SK-N-SH (cell line): Measurements from ENCODE around the gene GNG12. TPM values are rescaled to one million over a fixed set of nuclear protein-coding genes. Genes with fewer than 3 reads are reported as not detected.

Experiments
- CTCF ChIA-PET: fragments of 300-600, 350-600 bp; formaldehyde crosslinking; extraction: SDS; loops from one replicate; lab custom pipeline; 2021; lab: Yijun Ruan, JAX
- POLR2A ChIA-PET: fragments of 350-600 bp; sonication (Branson Sonifier 250); formaldehyde crosslinking; extraction: SDS; loops from one replicate; lab custom pipeline; 2020; ENCODE audit warnings: antibody characterized with exemption, inconsistent platforms; lab: Yijun Ruan, JAX
- DNase-seq: peaks from one replicate; pipeline ENCODE4 v3.0.0; 2012
- H2AFZ ChIP-seq: fragments of 200-600 bp; sonication (generic); 2 replicates; pipeline ENCODE4 v1.8.1; 2016; ENCODE audit warnings: antibody characterized with exemption, mild to moderate bottlenecking, low read depth
- H3F3A ChIP-seq: fragments of 200-600 bp; sonication (generic); replicated peaks from 2 replicates; pipeline ENCODE3; 2016; ENCODE audit warnings: antibody characterized with exemption, mild to moderate bottlenecking; ENCODE audit not compliant: insufficient read depth
- H3K27ac ChIP-seq, 2 experiments: fragments of 200-500 bp in 1 of 2; fragments of 200-600 bp in 1 of 2; sonication (Bioruptor generic) in 1 of 2; sonication (generic), shearing (Covaris generic) in 1 of 2; 2 replicates each; pipeline versions ENCODE4 v1.5.1 to v1.6.1; 2014 to 2016; ENCODE audit warnings: low read depth in 2 of 2, inconsistent platforms in 1 of 2, low read length in 1 of 2, mild to moderate bottlenecking in 1 of 2, mixed read lengths in 1 of 2
- H3K27me3 ChIP-seq: fragments of 200-600 bp; sonication (generic), shearing (Covaris generic); 2 replicates; pipeline ENCODE4 v1.6.1; 2016; ENCODE audit warnings: mixed run types; ENCODE audit not compliant: insufficient read depth
- H3K36me3 ChIP-seq, 2 experiments: fragments of 200-500 bp in 1 of 2; fragments of 200-600 bp in 1 of 2; sonication (Bioruptor generic) in 1 of 2; sonication (generic) in 1 of 2; replicated peaks in 1 of 2; 2 replicates each; pipeline versions ENCODE3 to v1.5.1; 2014 to 2016; ENCODE audit warnings: low read length in 1 of 2, mild to moderate bottlenecking in 1 of 2; ENCODE audit not compliant: insufficient read depth in 2 of 2, control insufficient read depth in 1 of 2
- H3K4me1 ChIP-seq, 2 experiments: fragments of 200-500 bp in 1 of 2; fragments of 200-600 bp in 1 of 2; sonication (Bioruptor generic) in 1 of 2; sonication (generic), shearing (Covaris generic) in 1 of 2; 2 replicates each; pipeline versions ENCODE4 v1.5.1 to v1.6.1; 2014 to 2016; ENCODE audit warnings: low read depth in 1 of 2, low read length in 1 of 2, mixed run types in 1 of 2; ENCODE audit not compliant: insufficient read depth in 2 of 2, control insufficient read depth in 1 of 2
- H3K4me2 ChIP-seq: fragments of 200-600 bp; sonication (generic), shearing (Covaris generic); 2 replicates; pipeline ENCODE4 v1.6.1; 2017; ENCODE audit warnings: mixed run types
- H3K4me3 ChIP-seq, 2 experiments: fragments of 200-500 bp in 1 of 2; fragments of 200-600 bp in 1 of 2; sonication (Bioruptor generic) in 1 of 2; sonication (generic), shearing (Covaris generic) in 1 of 2; 2 replicates each; pipeline versions ENCODE4 v1.5.1 to v1.8.1; 2014 to 2016; ENCODE audit warnings: low read depth in 2 of 2, inconsistent platforms in 1 of 2, low read length in 1 of 2, mild to moderate bottlenecking in 1 of 2, mixed read lengths in 1 of 2, moderate library complexity in 1 of 2
- H3K79me2 ChIP-seq: fragments of 200-600 bp; sonication (generic); 2 replicates; pipeline ENCODE4 v1.8.1; 2017; ENCODE audit warnings: mild to moderate bottlenecking; ENCODE audit not compliant: insufficient read depth
- H3K9ac ChIP-seq: fragments of 200-600 bp; sonication (generic); 2 replicates; pipeline ENCODE4 v1.6.1; 2017; ENCODE audit warnings: mixed run types
- H3K9me2 ChIP-seq: fragments of 200-600 bp; sonication (generic); 2 replicates; pipeline ENCODE4 v1.6.1; 2017; ENCODE audit warnings: mixed run types
- H3K9me3 ChIP-seq: fragments of 200-600 bp; sonication (generic); 2 replicates; pipeline ENCODE4 v1.6.1; 2017; ENCODE audit warnings: mixed run types, mild to moderate bottlenecking, moderate library complexity
- H4K20me1 ChIP-seq: fragments of 200-600 bp; sonication (generic); 2 replicates; pipeline ENCODE4 v1.6.1; 2017; ENCODE audit warnings: mild to moderate bottlenecking, mixed run types; ENCODE audit not compliant: insufficient read depth
- CTCF ChIP-seq: fragments of 200-600 bp; sonication (generic); IDR thresholded peaks from 2 replicates; pipeline ENCODE4 v1.6.1; 2017; ENCODE audit warnings: antibody characterized with exemption, mild to moderate bottlenecking, moderate library complexity
- EZH2phosphoT487 ChIP-seq: fragments of 200-600 bp; sonication (generic); IDR thresholded peaks from 2 replicates; pipeline ENCODE4 v1.6.1; 2017; ENCODE audit warnings: low read depth, mixed run types, mild to moderate bottlenecking, antibody characterized with exemption, moderate library complexity, borderline replicate concordance
- FOXM1 ChIP-seq: IDR thresholded peaks from 2 replicates; pipeline ENCODE4 v1.4.0; 2012; ENCODE audit warnings: low read depth, mild to moderate bottlenecking
- GABPA ChIP-seq: IDR thresholded peaks from 2 replicates; pipeline ENCODE4 v1.4.0; 2012; ENCODE audit warnings: low read depth, mild to moderate bottlenecking
- JUND ChIP-seq: IDR thresholded peaks from 2 replicates; pipeline ENCODE4 v1.4.0; 2012
- MEF2A ChIP-seq: IDR thresholded peaks from 2 replicates; pipeline ENCODE4 v1.4.0; 2012; ENCODE audit warnings: low read depth, borderline replicate concordance
- MXI1 ChIP-seq: IDR thresholded peaks from 2 replicates; pipeline ENCODE4 v1.6.1; 2012; ENCODE audit warnings: mild to moderate bottlenecking, low read depth, low read length, improper control_type of control experiment
- NFIC ChIP-seq: IDR thresholded peaks from 2 replicates; pipeline ENCODE4 v1.4.0; 2012; ENCODE audit warnings: borderline replicate concordance
- POLR2AphosphoS5 ChIP-seq: IDR thresholded peaks from 2 replicates; pipeline ENCODE4 v1.6.1; 2012; ENCODE audit warnings: low read depth, low read length
- SIN3A ChIP-seq: IDR thresholded peaks from 2 replicates; pipeline ENCODE4 v1.6.1; 2012; ENCODE audit warnings: low read depth, mild to moderate bottlenecking, low read length, moderate library complexity, borderline replicate concordance
- SMC3 ChIP-seq: IDR thresholded peaks from 2 replicates; pipeline ENCODE4 v1.6.1; 2012; ENCODE audit warnings: low read depth, low read length, improper control_type of control experiment
- USF2 ChIP-seq: fragments of 150-350 bp; IDR thresholded peaks from 2 replicates; pipeline ENCODE4 v1.6.1; 2017; ENCODE audit warnings: antibody characterized with exemption, low read length, low read depth, borderline replicate concordance
- YY1 ChIP-seq: IDR thresholded peaks from 2 replicates; pipeline ENCODE4 v1.4.0; 2012; ENCODE audit warnings: low read depth, mild to moderate bottlenecking
- WGBS: methylation state at CpG from one replicate; pipeline ENCODE4 v1.1.6; 2017; ENCODE audit warnings: low lambda C conversion rate; 5-methylcytosine and 5-hydroxymethylcytosine counted together
- polyA plus RNA-seq, 3 experiments: library from polyadenylated mRNA; depleted of rRNA; stranded (reverse); fragments of >200 nt; gene quantifications; 2 replicates each; pipeline ENCODE4 v1.2.3, GENCODE V29; 2012

GNG12 gene
- polyA plus RNA-seq, 1 of the 3 experiments (the other 2 are of a cell fraction): 41.2 TPM

GRCh38 chr1:67719329-67720196, 113.7 kb downstream of the GNG12 start (continued):
- no peak for TF ChIP-seq CTCF
- TF ChIP-seq POLR2AphosphoS5: no peak
- no peak for TF ChIP-seq NFIC

DNA sequence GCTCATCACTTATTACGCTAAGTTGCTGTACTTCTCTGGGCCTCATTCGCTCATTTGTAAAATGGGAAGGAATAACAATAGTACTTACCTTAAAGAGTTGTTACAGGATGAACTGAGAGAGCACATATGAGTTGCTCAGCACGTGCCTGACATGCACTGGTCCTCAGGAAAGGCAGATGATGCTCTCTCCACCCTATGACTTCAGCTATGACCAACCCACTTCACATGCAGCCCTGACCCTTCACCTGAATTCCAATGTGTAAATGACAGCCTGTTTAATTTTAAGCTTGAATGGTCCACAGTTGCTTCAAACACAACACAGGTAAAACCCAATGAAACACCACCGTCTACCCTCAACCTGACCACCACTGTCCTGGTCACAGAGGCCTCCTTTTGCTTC, 115.4 kb downstream of the GNG12 start:
- Histone ChIP-seq H3K36me3 (no peaks in the 10 kb centered on the region), H3K27ac (no peak overlapping the region), H3K79me2 (peaks cover 62% of the 10 kb centered on the region), H3F3A (peaks cover 20% of the 10 kb centered on the region), H3K9me3 (no peaks in the 10 kb centered on the region), H3K4me1 (peaks cover 46 to 53% of the 10 kb centered on the region in 2 experiments), H2AFZ (no peak overlapping the region), H4K20me1 (no peaks in the 10 kb centered on the region), H3K9ac (no peak overlapping the region), H3K4me3 (no peak overlapping the region), H3K4me2 (no peak overlapping the region), H3K9me2 (no peaks in the 10 kb centered on the region)
- ChIA-PET CTCF (interaction anchor here (4.4 kb wide), 1 partner anchor 42 kb away, joined by 19 read pairs; no protein-coding TSS in a partner anchor), POLR2A (no interaction called here)
- DNase-seq: no peak
- WGBS: 90% methylated on average over 4 of the region's 4 CpGs
- no peak for TF ChIP-seq JUND
- TF ChIP-seq USF2: no peak
- TF ChIP-seq MXI1: no peak
- TF ChIP-seq SIN3A: no peak
- TF ChIP-seq SMC3: no peak
- TF ChIP-seq CTCF: no peak
- TF ChIP-seq GABPA: no peak
- no peak for TF ChIP-seq FOXM1
- no peak for TF ChIP-seq NFIC
- TF ChIP-seq EZH2phosphoT487: no peak
- TF ChIP-seq MEF2A: no peak
- TF ChIP-seq YY1: no peak
- TF ChIP-seq, all 33 proteins: peak for 0
- H3K27me3 ChIP-seq: no peaks in the 10 kb centered on the region
